ENCODE results near the gene AHNAK.

Gene AHNAK

GRCh38 chr11:62456630-62457029 is 90.0 kb downstream of the AHNAK start:
- ATAC-seq = no peak
- TF ChIP-seq TCF4 (CRISPR knock-in tag; IDR thresholded peaks at IDR 0.05; ENCODE audit: borderline replicate concordance) (no peak), GLIS3 (CRISPR knock-in tag; IDR thresholded peaks at IDR 0.05) (no peak), ZFP30 (CRISPR knock-in tag; IDR thresholded peaks at IDR 0.05) (no peak), ZFP3 (CRISPR knock-in tag; IDR thresholded peaks at IDR 0.05) (no peak), CSDC2 (CRISPR knock-in tag; IDR thresholded peaks at IDR 0.05) (no peak), SNAI2 (CRISPR knock-in tag; IDR thresholded peaks at IDR 0.05) (no peak), BACH2 (CRISPR knock-in tag; IDR thresholded peaks at IDR 0.05; ENCODE audit: borderline replicate concordance) (no peak), ARNTL (CRISPR knock-in tag; IDR thresholded peaks at IDR 0.05; ENCODE audit: borderline replicate concordance, low read depth) (no peak), ISL1 (CRISPR knock-in tag; IDR thresholded peaks at IDR 0.05) (no peak), RARB (CRISPR knock-in tag; IDR thresholded peaks at IDR 0.05) (no peak), ZNF565 (CRISPR knock-in tag; conservative IDR thresholded peaks at IDR 0.05; ENCODE audit: low read depth) (no peak), ZNF70 (CRISPR knock-in tag; IDR thresholded peaks at IDR 0.05) (no peak), ZC3H10 (CRISPR knock-in tag; IDR thresholded peaks at IDR 0.05) (no peak), ESRRG (CRISPR knock-in tag; IDR thresholded peaks at IDR 0.05) (no peak), PPARA (CRISPR knock-in tag; IDR thresholded peaks at IDR 0.05; ENCODE audit: borderline replicate concordance) (no peak)
- TF ChIP-seq, protein P1, sequence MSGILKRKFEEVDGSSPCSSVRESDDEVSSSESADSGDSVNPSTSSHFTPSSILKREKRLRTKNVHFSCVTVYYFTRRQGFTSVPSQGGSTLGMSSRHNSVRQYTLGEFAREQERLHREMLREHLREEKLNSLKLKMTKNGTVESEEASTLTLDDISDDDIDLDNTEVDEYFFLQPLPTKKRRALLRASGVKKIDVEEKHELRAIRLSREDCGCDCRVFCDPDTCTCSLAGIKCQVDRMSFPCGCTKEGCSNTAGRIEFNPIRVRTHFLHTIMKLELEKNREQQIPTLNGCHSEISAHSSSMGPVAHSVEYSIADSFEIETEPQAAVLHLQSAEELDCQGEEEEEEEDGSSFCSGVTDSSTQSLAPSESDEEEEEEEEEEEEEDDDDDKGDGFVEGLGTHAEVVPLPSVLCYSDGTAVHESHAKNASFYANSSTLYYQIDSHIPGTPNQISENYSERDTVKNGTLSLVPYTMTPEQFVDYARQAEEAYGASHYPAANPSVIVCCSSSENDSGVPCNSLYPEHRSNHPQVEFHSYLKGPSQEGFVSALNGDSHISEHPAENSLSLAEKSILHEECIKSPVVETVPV (CRISPR knock-in tag; IDR thresholded peaks at IDR 0.05) = no peak

DNA sequence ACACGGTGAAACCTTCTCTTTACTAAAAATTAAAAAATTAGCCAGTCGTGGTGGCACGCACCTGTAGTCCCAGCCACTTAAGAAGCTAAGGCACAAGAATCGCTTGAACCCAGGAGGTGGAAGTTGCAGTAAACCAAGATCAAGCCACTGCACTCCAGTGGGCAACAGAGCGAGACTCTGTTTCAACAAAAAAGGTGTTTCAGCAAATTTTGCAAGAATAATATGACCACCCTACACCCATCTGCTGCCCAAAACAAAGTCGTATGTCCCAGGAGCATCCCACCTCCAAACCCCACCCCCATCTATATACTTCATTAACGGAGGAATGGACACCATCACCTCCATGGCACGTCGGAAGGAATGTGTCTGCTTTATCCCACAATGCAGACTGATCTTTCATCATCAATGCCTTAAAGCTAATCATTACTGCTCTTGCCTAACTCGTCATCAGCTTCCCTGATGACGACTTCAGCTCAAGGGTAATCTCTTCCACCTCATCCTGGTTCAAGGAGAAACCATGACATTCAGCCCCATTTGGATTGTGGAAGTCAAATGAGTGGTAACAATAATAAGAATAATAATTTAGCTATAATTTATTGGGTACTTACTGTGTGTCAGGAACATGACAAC is 93.7 kb downstream of the AHNAK start:
- TF ChIP-seq OSR1 (CRISPR knock-in tag; IDR thresholded peaks at IDR 0.05) (no peak), RARB (CRISPR knock-in tag; IDR thresholded peaks at IDR 0.05) (no peak)
- ATAC-seq = no peak

- TF ChIP-seq PPARA (CRISPR knock-in tag; IDR thresholded peaks at IDR 0.05; ENCODE audit: borderline replicate concordance) (no peak), TSHZ2 (CRISPR knock-in tag; IDR thresholded peaks at IDR 0.05) (no peak), OSR1 (CRISPR knock-in tag; IDR thresholded peaks at IDR 0.05) (no peak), BACH2 (CRISPR knock-in tag; IDR thresholded peaks at IDR 0.05; ENCODE audit: borderline replicate concordance) (no peak), GLIS3 (CRISPR knock-in tag; IDR thresholded peaks at IDR 0.05) (no peak), POU6F1 (CRISPR knock-in tag; IDR thresholded peaks at IDR 0.05; ENCODE audit: borderline replicate concordance, low read depth) (no peak), ZFP3 (CRISPR knock-in tag; IDR thresholded peaks at IDR 0.05) (no peak), ARNTL (CRISPR knock-in tag; IDR thresholded peaks at IDR 0.05; ENCODE audit: borderline replicate concordance, low read depth) (no peak), TOX (CRISPR knock-in tag; IDR thresholded peaks at IDR 0.05; ENCODE audit: borderline replicate concordance) (no peak), ZFP30 (CRISPR knock-in tag; IDR thresholded peaks at IDR 0.05) (no peak), ZC3H10 (CRISPR knock-in tag; IDR thresholded peaks at IDR 0.05) (no peak), ZNF70 (CRISPR knock-in tag; IDR thresholded peaks at IDR 0.05) (no peak), RARB (CRISPR knock-in tag; IDR thresholded peaks at IDR 0.05) (no peak), SNAI2 (CRISPR knock-in tag; IDR thresholded peaks at IDR 0.05) (no peak), CSDC2 (CRISPR knock-in tag; IDR thresholded peaks at IDR 0.05) (no peak), ISL1 (CRISPR knock-in tag; IDR thresholded peaks at IDR 0.05) (no peak), ZNF565 (CRISPR knock-in tag; conservative IDR thresholded peaks at IDR 0.05; ENCODE audit: low read depth) (no peak), ESRRG (CRISPR knock-in tag; IDR thresholded peaks at IDR 0.05) (no peak)
- TF ChIP-seq, protein P1 (CRISPR knock-in tag; IDR thresholded peaks at IDR 0.05) = no peak
- TF ChIP-seq, protein P2, sequence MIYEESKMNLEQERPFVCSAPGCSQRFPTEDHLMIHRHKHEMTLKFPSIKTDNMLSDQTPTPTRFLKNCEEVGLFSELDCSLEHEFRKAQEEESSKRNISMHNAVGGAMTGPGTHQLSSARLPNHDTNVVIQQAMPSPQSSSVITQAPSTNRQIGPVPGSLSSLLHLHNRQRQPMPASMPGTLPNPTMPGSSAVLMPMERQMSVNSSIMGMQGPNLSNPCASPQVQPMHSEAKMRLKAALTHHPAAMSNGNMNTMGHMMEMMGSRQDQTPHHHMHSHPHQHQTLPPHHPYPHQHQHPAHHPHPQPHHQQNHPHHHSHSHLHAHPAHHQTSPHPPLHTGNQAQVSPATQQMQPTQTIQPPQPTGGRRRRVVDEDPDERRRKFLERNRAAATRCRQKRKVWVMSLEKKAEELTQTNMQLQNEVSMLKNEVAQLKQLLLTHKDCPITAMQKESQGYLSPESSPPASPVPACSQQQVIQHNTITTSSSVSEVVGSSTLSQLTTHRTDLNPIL (CRISPR knock-in tag; IDR thresholded peaks at IDR 0.05; ENCODE audit: low read depth) = no peak
- ATAC-seq = no peak
Observed at GRCh38 chr11:62452261-62452660, 94.3 kb downstream of the AHNAK start.

Data from SK-N-SH treated with all-trans-retinoic acid at 6 μM for 48 hours (cell line).